GM19463 (cell line): ENCODE data around the gene PRSS56.

Experiments used
- ATAC-seq: cut with Tn5 transposase; IDR thresholded peaks from one replicate; pipeline ENCODE4 v1.9.1; 2021; ENCODE audit warnings: mild to moderate bottlenecking, moderate library complexity; ENCODE audit not compliant: unreplicated experiment

The PRSS56 gene

DNA sequence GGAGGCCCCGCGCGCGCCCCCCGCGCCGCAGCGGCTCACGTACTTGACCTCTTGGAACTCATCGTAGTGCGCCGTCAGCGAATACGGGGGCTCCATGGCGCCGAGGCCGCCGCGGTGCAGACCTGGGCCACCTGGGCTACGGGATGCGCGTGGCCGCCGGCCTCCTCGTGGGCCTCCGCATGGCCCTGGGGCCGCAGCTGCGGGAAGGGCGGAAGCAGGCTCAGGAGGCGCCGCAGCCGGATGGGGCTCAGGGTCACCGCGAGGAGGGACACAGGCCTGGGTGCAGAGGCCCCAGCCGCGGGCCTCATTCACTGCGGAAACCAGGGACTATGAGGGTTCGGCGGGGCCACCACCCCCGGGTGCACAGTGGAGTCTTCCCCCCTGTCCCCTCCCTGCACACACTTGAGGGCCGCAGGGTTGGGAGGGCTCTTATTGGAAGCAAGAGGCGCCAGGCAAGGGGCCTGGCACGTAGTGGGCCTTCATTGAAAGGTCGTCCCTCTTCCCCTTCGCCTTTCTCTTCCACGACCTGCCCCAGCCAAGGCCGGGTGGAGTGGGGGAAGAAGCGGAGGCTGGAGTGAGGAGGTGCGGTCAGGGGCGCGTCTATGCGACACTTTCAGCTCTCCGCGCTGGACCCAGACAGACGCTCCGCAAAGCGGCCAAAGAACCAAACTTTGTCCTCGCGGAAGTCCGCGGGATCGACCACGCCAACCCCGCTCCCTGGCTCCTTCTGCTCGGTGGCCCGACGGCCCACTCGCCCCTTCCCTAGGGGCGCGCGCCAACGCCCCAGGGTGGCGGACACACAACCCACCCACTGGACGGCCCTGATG lies 33.4 kb upstream of the PRSS56 start:
- no peak for ATAC-seq

DNA sequence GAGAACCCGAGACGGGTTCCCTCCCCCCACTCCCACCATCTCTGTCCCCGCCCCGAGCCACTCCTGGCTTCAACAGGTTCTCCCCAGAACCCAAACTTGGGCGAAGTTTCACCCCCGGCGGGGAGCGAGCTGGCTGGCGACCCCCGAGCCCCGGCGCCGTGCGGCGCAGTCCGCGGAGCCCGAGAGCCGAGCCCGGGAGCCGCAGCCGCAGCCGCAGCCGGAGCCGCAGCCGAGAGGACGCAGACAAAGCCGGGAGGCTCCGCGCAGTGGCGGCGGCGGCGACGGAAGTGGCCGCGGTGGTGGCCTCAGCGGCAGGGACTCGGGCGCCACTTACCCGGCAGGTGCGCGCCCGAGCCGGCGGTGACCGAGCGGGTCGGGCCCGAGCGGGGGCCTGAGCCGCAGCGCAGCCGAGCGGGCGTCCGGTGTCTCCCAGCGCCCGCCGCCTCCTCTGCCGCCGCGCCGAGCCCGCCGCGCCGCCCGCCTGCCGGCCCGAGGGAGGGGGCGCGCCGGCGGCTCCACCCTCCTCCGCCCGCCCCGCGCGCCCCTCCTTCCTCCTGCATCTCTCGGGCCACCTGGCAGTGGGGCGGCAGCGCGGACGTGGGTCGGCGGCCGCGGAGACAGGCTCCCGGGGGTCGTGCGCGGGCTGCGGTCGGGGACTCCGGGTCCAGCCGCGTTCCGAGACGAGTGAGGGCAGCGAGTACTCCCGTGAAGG lies 32.6 kb upstream of the PRSS56 start, which contains the start of gene ECEL1:
ECEL1 (minus strand) TSS at position 450 of the 712 bp plus-strand sequence. CDS start 1,181 bp downstream, outside the sequence.
- ATAC-seq = no peak

GRCh38 chr2:232488097-232488711 lies 32.0 kb upstream of the PRSS56 start:
- no peak for ATAC-seq

DNA sequence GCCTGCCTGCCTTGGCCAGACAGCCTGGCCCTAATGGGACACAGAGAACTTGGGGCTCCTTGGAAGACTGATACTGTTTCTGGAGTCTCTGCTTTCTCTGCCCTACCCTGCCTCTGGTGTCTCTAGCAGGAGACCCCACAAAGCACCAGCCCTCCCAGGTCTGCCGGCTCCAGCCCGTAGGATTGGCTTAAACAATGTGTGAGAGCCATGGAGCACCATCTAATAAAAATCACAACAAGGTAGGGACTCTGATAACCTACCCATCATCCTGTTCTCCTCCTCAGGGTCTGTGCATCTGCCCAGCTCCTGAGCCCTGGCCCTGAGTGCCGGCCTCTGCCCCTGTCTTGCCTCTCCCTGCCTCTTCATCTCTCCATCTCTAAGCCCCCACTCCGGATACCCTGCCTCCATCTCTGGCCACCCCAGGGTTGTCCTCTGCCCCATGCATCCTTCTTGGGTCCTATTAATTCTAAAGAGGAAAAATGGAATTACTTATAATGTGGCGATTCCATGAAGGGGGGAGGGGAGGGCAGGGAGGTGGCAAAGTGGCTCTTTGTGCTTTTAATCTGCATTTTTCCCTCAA lies 31.4 kb upstream of the PRSS56 start:
- no peak for ATAC-seq

- no peak for ATAC-seq
Observed at GRCh38 chr2:232489516-232490220, 30.5 kb upstream of the PRSS56 start.

GRCh38 chr2:232490221-232491138 lies 29.7 kb upstream of the PRSS56 start:
- ATAC-seq = no peak

DNA sequence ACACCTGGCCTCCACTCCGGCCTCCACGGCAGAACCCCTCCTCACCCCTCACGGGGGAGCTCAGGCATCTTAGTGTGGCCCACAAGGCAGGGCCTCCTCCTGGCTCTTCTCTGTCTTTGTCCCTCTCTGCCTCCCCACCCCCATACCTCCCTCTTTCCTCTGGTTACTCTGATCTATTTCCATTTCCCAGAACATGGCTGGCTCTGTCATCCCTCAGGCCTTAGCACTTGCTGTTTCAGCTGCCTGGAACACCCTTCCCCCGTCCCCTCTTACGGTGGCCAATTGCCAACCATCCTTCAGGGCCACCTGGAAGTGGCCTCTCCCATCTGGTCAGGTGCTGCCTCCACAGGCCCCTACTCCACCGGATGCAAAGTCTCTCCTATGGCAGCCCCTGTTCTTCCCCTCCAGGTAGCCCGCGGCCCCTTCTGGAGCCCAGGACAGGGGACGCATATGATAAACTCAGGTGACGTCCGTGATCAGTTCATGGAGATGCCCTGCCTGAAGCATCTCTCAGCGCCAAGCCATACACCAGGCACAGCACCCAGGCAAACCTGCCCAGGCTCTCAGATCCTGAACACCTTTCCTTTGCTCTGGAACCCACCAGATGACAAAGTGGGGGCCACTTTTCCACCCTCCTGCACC lies 28.9 kb upstream of the PRSS56 start:
- no peak for ATAC-seq

- no peak for ATAC-seq
Observed at GRCh38 chr2:232492236-232492848, 27.8 kb upstream of the PRSS56 start.

DNA sequence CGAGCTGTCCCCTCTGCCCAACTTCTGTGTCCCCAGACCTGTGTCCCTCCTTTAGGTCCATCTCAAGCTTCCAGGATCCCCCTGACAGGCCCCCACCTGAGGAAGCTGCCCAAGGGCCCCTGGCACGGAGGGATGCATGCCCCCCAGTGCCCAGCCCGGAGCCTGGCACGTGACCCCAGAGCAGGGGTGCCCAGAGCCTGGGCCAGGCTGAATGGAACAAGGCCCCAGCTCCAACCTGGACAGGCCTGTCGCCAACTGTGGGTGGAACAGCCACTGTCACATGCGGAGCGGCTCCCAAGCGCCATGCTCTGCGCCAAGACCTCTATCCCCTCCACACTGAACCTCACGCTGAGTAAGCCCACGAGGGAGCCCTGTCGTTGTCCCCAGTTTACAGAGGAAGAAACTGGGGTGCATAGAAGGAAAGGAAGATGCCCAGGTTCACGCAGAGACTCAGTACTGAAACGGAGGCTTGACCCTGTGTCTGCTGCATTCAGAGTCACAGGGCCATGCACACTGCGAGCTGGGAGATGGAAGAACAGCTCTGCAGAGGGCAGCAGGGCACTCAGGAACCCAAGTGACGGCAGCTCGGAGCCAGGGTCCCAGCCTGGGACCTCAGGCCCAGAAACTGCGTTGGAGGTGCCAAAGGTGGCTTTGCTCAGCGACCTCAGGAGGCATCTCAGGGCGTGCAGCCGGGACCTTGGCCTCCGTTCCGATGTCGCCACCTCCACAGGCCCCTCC lies 27.1 kb upstream of the PRSS56 start:
- ATAC-seq = no peak

- no peak for ATAC-seq
Observed at GRCh38 chr2:232493701-232494474, 26.3 kb upstream of the PRSS56 start.

- no peak for ATAC-seq
Observed at GRCh38 chr2:232494542-232494941, 25.6 kb upstream of the PRSS56 start.

GRCh38 chr2:232495292-232495691 lies 24.9 kb upstream of the PRSS56 start:
- no peak for ATAC-seq

- no peak for ATAC-seq
Observed at GRCh38 chr2:232496501-232497270, 23.5 kb upstream of the PRSS56 start.

DNA sequence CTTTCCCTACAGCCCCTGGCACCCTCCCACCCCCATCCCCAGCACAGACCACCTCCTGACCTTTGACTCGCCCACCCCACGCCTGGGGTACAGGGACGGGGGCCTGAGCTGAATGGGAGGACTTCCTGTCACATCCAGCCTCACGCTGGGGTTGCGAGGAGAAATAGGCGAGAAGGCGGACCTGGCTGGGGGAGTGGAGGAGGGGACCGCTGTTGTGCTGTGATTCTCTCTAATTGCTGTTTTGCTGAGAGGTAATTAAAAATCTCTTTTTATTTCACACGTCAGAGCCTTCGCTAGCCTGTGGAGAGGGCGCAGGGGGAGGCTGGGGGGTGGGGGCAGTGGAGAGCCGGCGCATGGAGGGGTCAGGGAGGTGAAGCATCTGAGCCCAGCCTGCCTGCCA lies 22.8 kb upstream of the PRSS56 start:
- ATAC-seq = no peak

- ATAC-seq = no peak
Observed at GRCh38 chr2:232498452-232498851, 21.7 kb upstream of the PRSS56 start.

GRCh38 chr2:232501331-232501771 lies 18.8 kb upstream of the PRSS56 start:
- no peak for ATAC-seq
